ENCODE measurements around the gene CCDC32. TPM values are rescaled to one million over a fixed set of nuclear protein-coding genes. Genes with fewer than 3 reads are reported as not detected.

The CCDC32 gene
- total RNA-seq, 1 donor from 2014 or later = 24.8 TPM

- no peak for ATAC-seq
- H3K36me3 ChIP-seq = peaks cover 13% of the 10 kb centered on the region
- H3K4me3 ChIP-seq = no peak overlapping the region
- no peak for DNase-seq
- no peaks in the 10 kb centered on the region for H3K9me3 ChIP-seq
- H3K27me3 ChIP-seq (ENCODE audit: low read depth) = no peaks in the 10 kb centered on the region
- TF ChIP-seq CTCF (IDR thresholded peaks at IDR 0.05) = no peak
- no peak overlapping the region for H3K27ac ChIP-seq
- H3K4me1 ChIP-seq = peaks cover 6% of the 10 kb centered on the region
- intact Hi-C loops (cut with DNase I) = no loop called here
Measured at GRCh38 chr15:40545457-40545856, 19.4 kb downstream of the CCDC32 start.

- peaks cover 6% of the 10 kb centered on the region for H3K36me3 ChIP-seq
- no peak overlapping the region for H3K4me3 ChIP-seq
- no peak overlapping the region for H3K27ac ChIP-seq
- intact Hi-C loops (cut with DNase I) = no loop called here
- H3K9me3 ChIP-seq = no peaks in the 10 kb centered on the region
- no peak for TF ChIP-seq CTCF (IDR thresholded peaks at IDR 0.05)
- H3K27me3 ChIP-seq (ENCODE audit: low read depth) = no peaks in the 10 kb centered on the region
- no peaks in the 10 kb centered on the region for H3K4me1 ChIP-seq
- no peak for ATAC-seq
- DNase-seq = no peak
Measured at GRCh38 chr15:40543631-40544294, 21.1 kb downstream of the CCDC32 start.

- no peaks in the 10 kb centered on the region for H3K9me3 ChIP-seq
- no peak overlapping the region for H3K4me3 ChIP-seq
- H3K4me1 ChIP-seq = no peaks in the 10 kb centered on the region
- ATAC-seq = no peak
- no peaks in the 10 kb centered on the region for H3K27me3 ChIP-seq (ENCODE audit: low read depth)
- peaks cover 6% of the 10 kb centered on the region for H3K36me3 ChIP-seq
- no peak for DNase-seq
- H3K27ac ChIP-seq = no peak overlapping the region
- no peak for TF ChIP-seq CTCF (IDR thresholded peaks at IDR 0.05)
- intact Hi-C loops (cut with DNase I) = no loop called here
Measured at GRCh38 chr15:40543082-40543481, 21.8 kb downstream of the CCDC32 start.

- TF ChIP-seq CTCF (IDR thresholded peaks at IDR 0.05) = no peak
- no peaks in the 10 kb centered on the region for H3K36me3 ChIP-seq
- ATAC-seq = no peak
- intact Hi-C loops (cut with DNase I) = no loop called here
- H3K4me3 ChIP-seq = no peak overlapping the region
- H3K9me3 ChIP-seq = no peaks in the 10 kb centered on the region
- no peaks in the 10 kb centered on the region for H3K27me3 ChIP-seq (ENCODE audit: low read depth)
- H3K27ac ChIP-seq = no peak overlapping the region
- DNase-seq = no peak
- H3K4me1 ChIP-seq = no peaks in the 10 kb centered on the region
Measured at GRCh38 chr15:40538976-40539375, 25.9 kb downstream of the CCDC32 start.

- no peaks in the 10 kb centered on the region for H3K27me3 ChIP-seq (ENCODE audit: low read depth)
- no peaks in the 10 kb centered on the region for H3K36me3 ChIP-seq
- no peaks in the 10 kb centered on the region for H3K9me3 ChIP-seq
- no peak for DNase-seq
- no peak overlapping the region for H3K4me3 ChIP-seq
- ATAC-seq = no peak
- no peak overlapping the region for H3K27ac ChIP-seq
- no peaks in the 10 kb centered on the region for H3K4me1 ChIP-seq
- intact Hi-C loops (cut with DNase I) = no loop called here
- TF ChIP-seq CTCF (IDR thresholded peaks at IDR 0.05) = no peak
Measured at GRCh38 chr15:40536501-40536900, 28.3 kb downstream of the CCDC32 start.
